Stimulated activated CD4-positive, alpha-beta T cell treated with anti-CD3 and anti-CD28 coated beads, TNF-alpha, amount 100 ng/mL, for 1 hour (primary cell): ENCODE measurements around the gene HAUS7.

Experiments
- DNase-seq, 3 donors: peaks; one replicate each; pipeline ENCODE4 v3.0.0-alpha.2; 2020; ENCODE audit warnings: low read depth in 3 of 3, low spot score in 1 of 3

Gene HAUS7

GRCh38 chrX:153457136-153457825 lies 13.1 kb downstream of the HAUS7 start:
- DNase-seq: no peak

DNA sequence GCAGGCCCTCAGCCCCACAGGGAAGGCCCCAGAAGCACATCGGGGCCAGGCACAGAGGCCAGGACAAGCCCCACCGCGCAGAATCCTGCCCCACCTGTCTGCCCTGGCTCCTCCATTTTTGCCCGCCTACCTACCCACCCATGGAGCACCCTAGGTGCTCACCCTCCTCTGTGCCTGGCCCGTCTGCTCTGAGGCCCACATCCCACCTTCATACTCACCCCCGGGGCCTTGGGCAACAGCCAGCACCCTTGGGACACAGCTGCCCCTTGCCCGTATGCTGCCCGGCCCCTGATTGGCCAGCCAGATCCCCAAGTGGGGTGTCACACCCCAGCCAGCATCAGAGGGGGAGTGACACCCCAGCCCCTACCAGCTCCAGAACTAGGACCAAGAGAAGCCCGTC lies 13.7 kb downstream of the HAUS7 start:
- no peak for DNase-seq

- DNase-seq: no peak
Observed at GRCh38 chrX:153456161-153456560, 14.2 kb downstream of the HAUS7 start.

- DNase-seq: no peak
Observed at GRCh38 chrX:153455571-153455970, 14.8 kb downstream of the HAUS7 start.

- no peak for DNase-seq
Observed at GRCh38 chrX:153454901-153455550, 15.3 kb downstream of the HAUS7 start.

- DNase-seq: no peak
Observed at GRCh38 chrX:153450949-153451277, 19.5 kb downstream of the HAUS7 start.

- DNase-seq: no peak
Observed at GRCh38 chrX:153450114-153450948, 20.0 kb downstream of the HAUS7 start.

GRCh38 chrX:153449368-153450113 lies 20.8 kb downstream of the HAUS7 start:
- DNase-seq: no peak

DNA sequence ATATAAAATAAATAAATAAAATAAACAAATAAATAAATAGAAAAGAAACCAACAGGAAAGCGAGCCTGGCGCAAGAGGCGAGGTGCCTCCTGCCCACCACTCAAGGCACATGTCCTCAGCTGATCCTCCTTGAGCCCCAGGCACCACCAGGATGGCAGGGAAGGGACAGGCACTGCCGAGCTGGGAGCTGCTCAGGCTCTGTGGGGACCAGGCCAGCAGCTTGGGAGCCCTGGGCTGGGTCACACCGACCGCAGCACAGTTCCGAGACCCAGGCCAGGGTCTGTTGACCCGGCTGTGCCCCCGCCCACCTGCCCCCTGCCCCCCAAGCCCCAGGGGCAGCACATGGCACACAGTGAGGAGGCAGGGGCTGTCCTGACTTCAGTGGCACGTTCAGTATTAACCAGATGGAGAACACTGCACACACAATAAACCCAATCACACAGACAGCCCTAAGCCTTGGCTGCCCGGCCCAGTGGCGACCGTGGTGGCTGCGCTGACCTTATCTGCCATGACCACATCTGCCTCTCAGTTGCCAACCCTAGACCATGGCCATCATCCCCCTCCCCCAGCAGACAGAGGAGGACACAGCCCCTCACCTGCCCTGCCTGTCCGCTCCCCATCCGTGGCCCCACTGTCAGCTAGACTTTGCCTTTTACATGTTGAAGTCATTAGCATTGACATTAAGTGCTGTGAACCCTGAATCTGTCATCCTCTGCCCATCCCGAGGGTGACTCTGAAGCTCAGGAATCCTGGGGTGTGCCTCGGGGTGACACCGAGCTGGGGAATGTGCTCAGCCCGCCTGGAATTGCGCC lies 21.6 kb downstream of the HAUS7 start:
- no peak for DNase-seq

DNA sequence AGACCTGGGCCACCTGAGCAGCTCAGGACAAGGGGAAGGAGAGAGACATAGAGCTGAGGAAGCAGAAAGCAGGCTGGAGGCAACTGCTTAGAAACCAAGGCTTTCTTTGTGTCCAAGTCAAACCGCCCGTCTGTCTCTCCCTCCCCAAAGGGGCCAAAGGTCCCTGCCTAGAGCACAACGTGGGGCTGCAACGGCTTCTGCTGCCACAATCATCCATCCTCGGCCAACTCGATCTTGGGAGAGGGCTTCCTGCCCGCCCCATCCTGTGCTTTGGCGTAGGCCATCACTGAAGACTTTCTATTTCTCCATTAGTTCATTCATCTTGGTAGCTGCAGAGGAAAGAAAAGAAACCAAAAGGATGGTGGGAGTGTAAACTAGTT lies 22.8 kb downstream of the HAUS7 start:
- DNase-seq: no peak

DNA sequence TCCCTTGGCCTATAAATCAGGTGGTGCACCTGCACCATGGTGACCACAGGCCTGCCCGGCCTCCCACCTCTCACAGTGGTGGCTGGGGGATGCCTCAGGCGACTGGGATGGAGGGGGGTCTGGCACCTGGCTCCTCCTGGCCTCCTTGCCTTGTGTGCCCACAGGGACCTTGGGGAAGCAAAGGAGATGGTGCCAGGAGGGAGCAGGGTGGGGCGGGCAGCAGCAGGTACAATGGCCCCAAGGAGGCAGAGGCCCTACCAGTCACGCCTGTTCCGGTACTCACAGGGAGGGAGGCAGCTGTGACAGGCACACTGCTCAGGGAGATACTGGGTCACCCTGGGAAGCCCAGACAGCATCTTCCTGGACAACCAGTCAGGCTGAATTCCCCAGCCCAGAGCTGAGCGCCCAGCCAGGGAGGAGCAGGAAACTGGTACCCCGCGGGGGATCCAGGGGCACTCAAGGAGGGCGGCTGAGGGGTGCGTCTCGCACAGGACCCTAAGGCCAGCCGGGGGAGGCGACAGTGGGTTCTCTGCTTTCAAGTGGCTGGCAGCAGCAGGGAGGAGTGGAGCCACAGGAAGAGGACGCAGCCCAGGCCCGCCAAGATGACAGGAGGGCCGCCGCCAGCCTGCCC lies 23.3 kb downstream of the HAUS7 start:
- no peak for DNase-seq

- DNase-seq: no peak
Observed at GRCh38 chrX:153446636-153446936, 23.8 kb downstream of the HAUS7 start.

DNA sequence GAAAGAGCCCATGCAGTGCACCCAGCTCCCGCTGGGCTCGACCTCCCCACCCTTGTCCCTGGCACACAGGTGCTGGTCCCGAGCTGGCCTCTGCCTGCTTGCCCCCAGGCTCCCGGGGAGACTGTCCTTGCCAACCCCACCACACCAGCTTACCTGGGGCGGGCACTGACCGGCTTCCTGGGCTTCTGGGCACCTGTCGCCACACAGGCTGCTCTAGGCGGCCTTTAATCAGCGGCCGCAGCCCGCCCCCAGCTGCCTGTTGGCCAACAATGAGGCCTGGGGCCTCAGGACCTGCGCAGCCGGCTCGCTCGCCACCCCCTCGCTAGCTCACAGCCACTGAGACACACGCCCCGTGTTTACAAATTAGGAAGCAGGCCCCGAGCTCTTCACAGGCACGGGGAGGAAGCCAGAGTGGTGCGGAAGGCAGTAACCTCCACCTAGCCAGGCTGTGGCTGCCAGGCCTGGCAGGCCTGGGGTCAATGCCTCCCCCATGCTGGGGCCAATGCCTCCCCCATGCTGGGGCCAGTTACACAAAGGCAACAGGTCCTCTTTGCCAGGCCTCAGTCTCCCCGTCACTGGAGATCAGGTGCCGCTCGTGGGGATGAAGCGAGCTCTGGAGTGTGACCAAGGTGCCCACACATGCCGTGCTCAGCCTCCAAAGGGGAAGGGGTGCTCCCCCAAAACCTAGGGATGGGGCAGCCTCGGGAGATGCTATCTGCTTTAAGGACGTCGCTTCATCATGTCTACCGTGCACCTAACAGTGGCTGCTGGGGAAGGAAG lies 24.3 kb downstream of the HAUS7 start, which contains the start of gene TREX2:
Gene TREX2, minus strand, starts transcription at position 201 of the 780 bp plus-strand sequence. CDS start 626 bp downstream, outside the sequence.
- DNase-seq: no peak

DNA sequence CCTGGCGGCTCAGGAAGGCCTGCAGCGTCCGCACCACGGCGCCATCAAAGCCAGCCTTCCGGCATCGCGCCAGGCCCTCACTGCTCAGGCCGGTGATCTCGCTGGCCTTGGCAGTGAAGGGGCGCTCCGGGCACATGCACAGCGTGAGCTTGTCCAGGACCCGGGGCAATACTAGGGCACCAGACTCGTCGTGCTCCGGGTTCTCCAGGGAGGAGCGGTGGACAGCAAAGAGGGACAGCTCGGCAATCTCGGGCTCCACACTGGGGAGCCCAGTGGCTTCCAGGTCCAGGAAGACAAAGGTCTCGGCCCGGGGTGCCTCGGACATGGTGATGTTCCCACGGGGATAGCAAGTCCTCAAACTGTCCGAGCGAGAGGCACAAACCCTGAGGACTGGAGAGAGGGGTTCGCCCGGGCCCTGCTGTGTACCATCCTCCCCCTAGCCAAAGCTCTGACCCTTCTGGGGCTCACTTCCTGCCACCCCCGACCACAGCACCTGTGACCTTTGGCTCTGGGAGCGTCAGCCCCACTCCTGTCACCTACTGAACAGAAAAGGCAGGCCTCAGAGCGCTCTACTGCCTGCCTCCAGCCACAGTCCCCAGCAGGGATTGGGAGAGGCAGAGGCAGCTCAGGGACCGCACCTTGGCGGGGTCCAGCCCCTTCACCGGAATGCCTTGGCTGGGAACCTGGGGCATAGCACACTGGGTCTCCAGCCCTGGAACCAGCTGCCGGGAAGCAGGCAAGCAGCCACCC lies 25.1 kb downstream of the HAUS7 start:
- DNase-seq: no peak

GRCh38 chrX:153444333-153445011 lies 25.9 kb downstream of the HAUS7 start:
- no peak for DNase-seq

DNA sequence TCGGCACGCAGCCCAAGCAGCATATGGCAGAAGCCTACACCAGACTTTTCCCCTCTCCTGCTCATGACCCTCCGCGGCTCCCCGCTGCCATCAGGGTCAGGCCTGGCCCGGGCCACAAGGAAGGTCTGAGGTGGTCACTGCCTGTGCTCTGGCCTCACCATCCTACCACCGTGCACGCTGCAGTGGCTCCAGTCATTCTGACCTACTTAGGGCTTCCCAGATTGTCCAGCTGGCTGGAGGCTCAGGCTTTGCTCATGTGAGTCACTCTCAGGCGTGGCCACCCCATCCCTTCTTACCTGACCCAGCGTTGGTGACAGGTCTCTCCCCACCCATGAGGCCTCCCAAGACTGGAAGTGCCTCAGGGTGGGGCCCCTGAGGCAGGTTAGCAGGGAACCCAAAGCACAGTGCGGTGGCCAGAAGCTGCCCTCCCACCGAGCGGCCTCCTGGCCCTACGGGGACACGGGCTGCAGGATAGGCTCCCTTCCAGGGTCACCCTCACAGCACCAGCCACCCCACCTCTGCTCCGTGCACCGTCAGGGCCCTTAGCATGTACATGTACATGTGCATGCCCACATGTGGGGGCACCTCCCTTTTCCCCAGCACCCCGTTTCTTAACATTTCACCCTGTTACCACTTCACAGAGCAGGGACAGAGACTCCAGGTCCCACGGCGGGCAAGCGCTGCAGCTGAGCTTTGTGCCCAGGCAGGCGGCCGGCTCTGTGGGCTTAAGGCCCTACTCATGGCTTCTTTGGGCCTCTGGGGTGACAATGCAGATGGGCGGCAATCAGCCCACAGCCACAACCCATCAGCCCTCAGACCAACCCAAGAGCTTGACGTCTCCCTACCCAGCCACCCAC lies 26.7 kb downstream of the HAUS7 start:
- no peak for DNase-seq

DNA sequence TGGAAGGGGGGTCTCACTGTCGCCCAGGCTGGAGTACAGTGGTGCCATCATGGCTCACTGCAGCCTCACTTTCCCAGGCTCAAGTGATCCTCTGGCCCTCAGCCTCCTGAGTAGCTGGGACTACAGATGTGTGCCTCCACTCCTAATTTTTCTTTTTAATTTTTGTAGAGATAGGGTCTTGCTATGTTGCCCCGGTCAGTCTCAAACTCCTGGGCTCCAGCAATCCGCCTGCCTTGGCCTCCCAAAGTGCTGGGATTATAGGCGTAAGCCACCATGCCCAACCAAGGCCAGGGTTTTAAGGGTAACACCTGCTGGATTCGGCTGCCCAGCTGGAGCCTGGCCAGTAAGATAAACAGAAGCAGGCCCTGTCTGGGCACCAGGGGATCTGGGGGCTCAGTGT lies 27.9 kb downstream of the HAUS7 start:
- DNase-seq: no peak
